HepG2 (cell line): Measurements from ENCODE around the gene SEMA4B. TPM values are rescaled to one million over a fixed set of nuclear protein-coding genes. Genes with fewer than 3 reads are reported as not detected.

Experiments used
- GTF3A ChIP-seq: sonication (generic); formaldehyde crosslinking; conservative IDR thresholded peaks from 2 replicates; pipeline ENCODE4 v1.4.0; 2020; ENCODE audit warnings: mild to moderate bottlenecking, missing genetic modification reagents
- HHEX ChIP-seq: IDR thresholded peaks from 2 replicates; pipeline ENCODE4 v1.6.1; 2016; ENCODE audit warnings: control low read depth
- HNRNPL ChIP-seq: fragments of 200-400 bp; formaldehyde crosslinking; IDR thresholded peaks from 2 replicates; pipeline ENCODE4 v1.6.1; 2017; ENCODE audit warnings: mild to moderate bottlenecking, low read depth, low read length
- LCORL ChIP-seq, 2 experiments: fragments of 450-650 bp in 1 of 2; sonication (generic) in 1 of 2; formaldehyde crosslinking in 1 of 2; IDR thresholded peaks; 2 replicates each; pipeline versions ENCODE4 v1.5.0 to v1.6.1; 2017 to 2020; ENCODE audit warnings: antibody characterized with exemption in 1 of 2, missing genetic modification reagents in 1 of 2
- MLX ChIP-seq: IDR thresholded peaks from 2 replicates; pipeline ENCODE4 v1.6.1; 2016
- PAF1 ChIP-seq: IDR thresholded peaks from 2 replicates; pipeline ENCODE4 v1.6.1; 2016; ENCODE audit warnings: missing genetic modification reagents, missing compliant biosample characterization
- PTBP1 ChIP-seq: fragments of 200-400 bp; formaldehyde crosslinking; IDR thresholded peaks from 2 replicates; pipeline ENCODE4 v1.6.1; 2018; ENCODE audit warnings: low read length, low read depth; ENCODE audit not compliant: poor library complexity, severe bottlenecking
- RAD21 ChIP-seq: fragments of 450-650 bp; formaldehyde crosslinking; IDR thresholded peaks from 2 replicates; pipeline ENCODE4 v1.5.0; 2020; ENCODE audit warnings: mild to moderate bottlenecking
- SAP130 ChIP-seq: IDR thresholded peaks from 2 replicates; pipeline ENCODE4 v1.6.1; 2016; ENCODE audit warnings: low read depth
- ZBTB20 ChIP-seq: sonication (generic); formaldehyde crosslinking; IDR thresholded peaks from 2 replicates; pipeline ENCODE4 v1.8.1; 2023; ENCODE audit warnings: missing genetic modification reagents, low read depth, mild to moderate bottlenecking, borderline replicate concordance
- ZBTB26 ChIP-seq: IDR thresholded peaks from 2 replicates; pipeline ENCODE4 v1.6.1; 2016; ENCODE audit warnings: missing compliant biosample characterization, missing genetic modification reagents, borderline replicate concordance
- ZMYM4 ChIP-seq: sonication (generic); formaldehyde crosslinking; IDR thresholded peaks from 2 replicates; pipeline ENCODE4 v1.8.1; 2023; ENCODE audit warnings: mild to moderate bottlenecking, missing genetic modification reagents
- ZNF280B ChIP-seq: sonication (generic); formaldehyde crosslinking; IDR thresholded peaks from 2 replicates; pipeline ENCODE4 v1.5.0; 2020; ENCODE audit warnings: missing genetic modification reagents, mild to moderate bottlenecking, borderline replicate concordance
- ZNF687 ChIP-seq: sonication (generic); formaldehyde crosslinking; IDR thresholded peaks from 2 replicates; pipeline ENCODE4 v1.5.1; 2020; ENCODE audit warnings: mild to moderate bottlenecking, missing genetic modification reagents, moderate library complexity
- ZNF746 ChIP-seq: sonication (generic); formaldehyde crosslinking; IDR thresholded peaks from 2 replicates; pipeline ENCODE4 v1.8.0; 2022; ENCODE audit warnings: mild to moderate bottlenecking, missing genetic modification reagents
- polyA plus RNA-seq, 8 experiments: library from polyadenylated mRNA; depleted of rRNA in 3 of 8; stranded (reverse) in 7 of 8; unstranded in 1 of 8; fragments of >200 nt; fragmentation: Illumina TruSeq in 4 of 8; extraction: Trizol in 4 of 8; gene quantifications; 2 replicates each; pipeline versions ENCODE4 v1.2.1 to v1.2.3, GENCODE V29; 2011 to 2016; ENCODE audit warnings: low read depth in 4 of 8, missing spikeins in 1 of 8, mixed read lengths in 1 of 8; ENCODE audit not compliant: insufficient read depth in 1 of 8
- total RNA-seq, 5 experiments: library from RNA; depleted of rRNA; stranded (reverse); fragments of >200 nt; fragmentation: Illumina TruSeq; extraction: Trizol; gene quantifications; 2 replicates each; pipeline ENCODE4 v1.2.3, GENCODE V29; 2016; ENCODE audit warnings: low read depth in 1 of 5
- TF ChIP-seq, protein P1 (sequence below): sonication (generic); formaldehyde crosslinking; IDR thresholded peaks from 2 replicates; pipeline ENCODE4 v1.9.0; 2022; ENCODE audit warnings: missing genetic modification reagents, mild to moderate bottlenecking, borderline replicate concordance
- TF ChIP-seq, protein P2 (sequence below): sonication (generic); formaldehyde crosslinking; IDR thresholded peaks from 2 replicates; pipeline ENCODE4 v1.5.0; 2020; ENCODE audit warnings: mild to moderate bottlenecking, missing genetic modification reagents, moderate library complexity

SEMA4B gene
- total and polyA plus RNA-seq, 2 of the 13 experiments (the other 11 are each of a cell fraction or from before 2014, with no cell fraction given) = 2.1 to 17.0 TPM

DNA sequence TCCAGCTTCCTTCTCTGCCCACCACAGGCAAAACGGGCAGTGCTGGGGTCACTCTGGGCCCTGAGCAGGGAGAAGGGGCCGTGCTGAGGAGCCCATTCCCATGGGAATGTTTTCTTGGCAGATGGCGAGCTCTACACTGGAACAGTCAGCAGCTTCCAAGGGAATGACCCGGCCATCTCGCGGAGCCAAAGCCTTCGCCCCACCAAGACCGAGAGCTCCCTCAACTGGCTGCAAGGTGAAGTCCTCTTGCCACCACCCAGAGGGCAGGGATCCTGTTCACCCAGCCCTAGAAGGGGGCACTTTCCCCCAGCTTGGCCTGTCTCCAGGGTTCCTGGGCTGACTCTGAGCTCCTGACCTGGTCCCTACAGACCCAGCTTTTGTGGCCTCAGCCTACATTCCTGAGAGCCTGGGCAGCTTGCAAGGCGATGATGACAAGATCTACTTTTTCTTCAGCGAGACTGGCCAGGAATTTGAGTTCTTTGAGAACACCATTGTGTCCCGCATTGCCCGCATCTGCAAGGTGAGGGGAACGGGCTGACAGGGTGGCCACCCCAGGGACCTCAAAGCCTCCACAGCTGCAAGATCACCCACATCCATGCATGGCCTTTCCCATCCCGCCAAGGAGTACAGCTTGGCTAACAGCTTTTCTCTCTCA is 20.2 kb downstream of the SEMA4B start (continued):
- TF ChIP-seq ZNF687 (CRISPR knock-in tag) (peak; percentile 64), ZNF280B (CRISPR knock-in tag) (no peak), LCORL (IDR thresholded peaks at IDR 0.05) (no peak), LCORL (CRISPR knock-in tag; IDR thresholded peaks at IDR 0.05) (0 out of 2 replicates have a peak, but pooled peaks have one; percentile 23), PAF1 (CRISPR knock-in tag) (no peak), HHEX (CRISPR knock-in tag) (no peak), SAP130 (CRISPR knock-in tag) (0 out of 2 replicates have a peak, but pooled peaks have one; percentile 25), ZNF746 (CRISPR knock-in tag) (no peak), ZBTB20 (peak; percentile 54; the same call in 1 of the 2 replicates), HNRNPL (peak; percentile 82), MLX (CRISPR knock-in tag) (no peak), GTF3A (0 out of 2 replicates have a peak, but pooled peaks have one; percentile 25), PTBP1 (no peak), RAD21 (CRISPR knock-in tag) (peak; percentile 93), ZMYM4 (0 out of 2 replicates have a peak, but pooled peaks have one; percentile 39), ZBTB26 (CRISPR knock-in tag) (peak; percentile 34; the same call in 1 of the 2 replicates)
- TF ChIP-seq, protein P1, sequence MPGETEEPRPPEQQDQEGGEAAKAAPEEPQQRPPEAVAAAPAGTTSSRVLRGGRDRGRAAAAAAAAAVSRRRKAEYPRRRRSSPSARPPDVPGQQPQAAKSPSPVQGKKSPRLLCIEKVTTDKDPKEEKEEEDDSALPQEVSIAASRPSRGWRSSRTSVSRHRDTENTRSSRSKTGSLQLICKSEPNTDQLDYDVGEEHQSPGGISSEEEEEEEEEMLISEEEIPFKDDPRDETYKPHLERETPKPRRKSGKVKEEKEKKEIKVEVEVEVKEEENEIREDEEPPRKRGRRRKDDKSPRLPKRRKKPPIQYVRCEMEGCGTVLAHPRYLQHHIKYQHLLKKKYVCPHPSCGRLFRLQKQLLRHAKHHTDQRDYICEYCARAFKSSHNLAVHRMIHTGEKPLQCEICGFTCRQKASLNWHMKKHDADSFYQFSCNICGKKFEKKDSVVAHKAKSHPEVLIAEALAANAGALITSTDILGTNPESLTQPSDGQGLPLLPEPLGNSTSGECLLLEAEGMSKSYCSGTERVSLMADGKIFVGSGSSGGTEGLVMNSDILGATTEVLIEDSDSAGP (CRISPR knock-in tag) = peak; percentile 59; the same call in 1 of the 2 replicates
- TF ChIP-seq, protein P2, sequence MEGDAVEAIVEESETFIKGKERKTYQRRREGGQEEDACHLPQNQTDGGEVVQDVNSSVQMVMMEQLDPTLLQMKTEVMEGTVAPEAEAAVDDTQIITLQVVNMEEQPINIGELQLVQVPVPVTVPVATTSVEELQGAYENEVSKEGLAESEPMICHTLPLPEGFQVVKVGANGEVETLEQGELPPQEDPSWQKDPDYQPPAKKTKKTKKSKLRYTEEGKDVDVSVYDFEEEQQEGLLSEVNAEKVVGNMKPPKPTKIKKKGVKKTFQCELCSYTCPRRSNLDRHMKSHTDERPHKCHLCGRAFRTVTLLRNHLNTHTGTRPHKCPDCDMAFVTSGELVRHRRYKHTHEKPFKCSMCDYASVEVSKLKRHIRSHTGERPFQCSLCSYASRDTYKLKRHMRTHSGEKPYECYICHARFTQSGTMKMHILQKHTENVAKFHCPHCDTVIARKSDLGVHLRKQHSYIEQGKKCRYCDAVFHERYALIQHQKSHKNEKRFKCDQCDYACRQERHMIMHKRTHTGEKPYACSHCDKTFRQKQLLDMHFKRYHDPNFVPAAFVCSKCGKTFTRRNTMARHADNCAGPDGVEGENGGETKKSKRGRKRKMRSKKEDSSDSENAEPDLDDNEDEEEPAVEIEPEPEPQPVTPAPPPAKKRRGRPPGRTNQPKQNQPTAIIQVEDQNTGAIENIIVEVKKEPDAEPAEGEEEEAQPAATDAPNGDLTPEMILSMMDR = peak; percentile 94
